Smooth muscle cell (in vitro differentiated cells): ENCODE data around the gene RYR3. TPM values are rescaled to one million over a fixed set of nuclear protein-coding genes. Genes with fewer than 3 reads are reported as not detected.

ENCODE experiments used
- DNase-seq: peaks from one replicate; lab custom pipeline; 2025; ENCODE audit not compliant: unreplicated experiment; lab: John Stamatoyannopoulos, UW
- H2AFZ ChIP-seq: fragments of 200-600 bp; sonication (generic); 2 replicates; pipeline ENCODE4 v1.6.0; 2016; ENCODE audit warnings: antibody characterized with exemption, low read depth, mild to moderate bottlenecking
- H3F3A ChIP-seq: fragments of 200-600 bp; sonication (generic); 2 replicates; pipeline ENCODE4 v1.6.0; 2017; ENCODE audit warnings: antibody characterized with exemption, low read depth
- H3K27ac ChIP-seq: fragments of 200-600 bp; sonication (generic); 2 replicates; pipeline ENCODE4 v1.5.1; 2016; ENCODE audit warnings: low read depth, mild to moderate bottlenecking
- H3K27me3 ChIP-seq: fragments of 200-600 bp; sonication (generic); 2 replicates; pipeline ENCODE4 v1.6.1; 2016; ENCODE audit warnings: low read depth, mild to moderate bottlenecking
- H3K36me3 ChIP-seq: fragments of 200-600 bp; sonication (generic); 2 replicates; pipeline ENCODE4 v1.5.1; 2016; ENCODE audit warnings: low read depth
- H3K4me1 ChIP-seq: fragments of 200-600 bp; sonication (generic); 2 replicates; pipeline ENCODE4 v1.5.1; 2016; ENCODE audit warnings: low read depth
- H3K4me2 ChIP-seq: fragments of 200-600 bp; sonication (generic); 2 replicates; pipeline ENCODE4 v1.6.0; 2016; ENCODE audit warnings: mild to moderate bottlenecking
- H3K4me3 ChIP-seq: fragments of 200-600 bp; sonication (generic); 2 replicates; pipeline ENCODE4 v1.5.1; 2016; ENCODE audit warnings: mild to moderate bottlenecking
- H3K79me2 ChIP-seq: fragments of 200-600 bp; sonication (generic); 2 replicates; pipeline ENCODE4 v1.6.0; 2016; ENCODE audit warnings: low read depth, mild to moderate bottlenecking
- H3K9ac ChIP-seq: fragments of 200-600 bp; sonication (generic); 2 replicates; pipeline ENCODE4 v1.6.0; 2016; ENCODE audit warnings: low read depth
- H3K9me3 ChIP-seq: fragments of 200-600 bp; sonication (generic); replicated peaks from 2 replicates; pipeline ENCODE4 v1.5.1; 2016; ENCODE audit warnings: low read depth
- H4K20me1 ChIP-seq: fragments of 200-600 bp; sonication (generic); 2 replicates; pipeline ENCODE4 v1.6.0; 2016; ENCODE audit warnings: low read depth
- CTCF ChIP-seq: fragments of 200-600 bp; sonication (generic); IDR thresholded peaks from 2 replicates; pipeline ENCODE4 v1.5.1; 2017; ENCODE audit warnings: borderline replicate concordance, mild to moderate bottlenecking, antibody characterized with exemption; ENCODE audit not compliant: insufficient read depth, poor library complexity, severe bottlenecking
- WGBS: methylation state at CpG from one replicate; pipeline ENCODE4 v1.1.7; 2016; ENCODE audit warnings: low lambda C conversion rate; 5-methylcytosine and 5-hydroxymethylcytosine counted together
- polyA plus RNA-seq: library from polyadenylated mRNA; unstranded; fragments of >200 nt; fragmentation: Nextera tagmentation; extraction: Ambion mirVana; gene quantifications from 2 replicates; pipeline ENCODE4 v1.2.1, GENCODE V29; 2016
- total RNA-seq: library from RNA; depleted of rRNA; stranded (reverse); fragments of >200 nt; gene quantifications from 2 replicates; pipeline ENCODE4 v1.2.3, GENCODE V29; 2014

RYR3 gene
- total and polyA plus RNA-seq, 2 experiments from 2014 or later, result 0.23 to 6.2 TPM

- H4K20me1 ChIP-seq, result no peaks in the 10 kb centered on the region
Measured at GRCh38 chr15:33296050-33296449, 14.7 kb upstream of the RYR3 start.

GRCh38 chr15:33296856-33297255, 13.9 kb upstream of the RYR3 start:
- Histone ChIP-seq H3K27ac (peak overlapping the region; percentile 81), H3K4me2 (no peak overlapping the region), H3K9ac (no peak overlapping the region), H4K20me1 (no peaks in the 10 kb centered on the region), H3K9me3 (no peaks in the 10 kb centered on the region), H3K4me3 (no peak overlapping the region), H2AFZ (no peak overlapping the region), H3K27me3 (no peaks in the 10 kb centered on the region), H3K79me2 (no peaks in the 10 kb centered on the region), H3K4me1 (no peaks in the 10 kb centered on the region), H3K36me3 (no peaks in the 10 kb centered on the region), H3F3A (no peaks in the 10 kb centered on the region)
- WGBS, result 51% methylated on average over 2 of the region's 2 CpGs
- no peak for DNase-seq
- TF ChIP-seq CTCF, result no peak

More at GRCh38 chr15:33296050-33296449, 14.7 kb upstream of the RYR3 start:
- H3K4me2 ChIP-seq, result no peak overlapping the region
- H3K27me3 ChIP-seq, result no peaks in the 10 kb centered on the region
- H3F3A ChIP-seq, result no peaks in the 10 kb centered on the region
- H3K27ac ChIP-seq, result no peak overlapping the region
- H3K4me1 ChIP-seq, result no peaks in the 10 kb centered on the region
- H2AFZ ChIP-seq, result no peak overlapping the region
- H3K79me2 ChIP-seq, result no peaks in the 10 kb centered on the region
- H3K9ac ChIP-seq, result no peak overlapping the region
- no peak for TF ChIP-seq CTCF
- H3K36me3 ChIP-seq, result no peaks in the 10 kb centered on the region
- H3K9me3 ChIP-seq, result no peaks in the 10 kb centered on the region
- no peak overlapping the region for H3K4me3 ChIP-seq
- no peak for DNase-seq

GRCh38 chr15:33298631-33299030, 12.1 kb upstream of the RYR3 start:
- Histone ChIP-seq H3K36me3 (no peaks in the 10 kb centered on the region), H3K4me1 (no peaks in the 10 kb centered on the region), H4K20me1 (no peaks in the 10 kb centered on the region), H3K9ac (peak overlapping the region; percentile 4), H3K9me3 (no peaks in the 10 kb centered on the region), H2AFZ (no peak overlapping the region), H3F3A (no peaks in the 10 kb centered on the region), H3K27ac (peak overlapping the region; percentile 81), H3K4me2 (no peak overlapping the region), H3K27me3 (no peaks in the 10 kb centered on the region), H3K4me3 (no peak overlapping the region), H3K79me2 (no peaks in the 10 kb centered on the region)
- no peak for DNase-seq
- no peak for TF ChIP-seq CTCF
- 53% methylated on average over 4 of the region's 4 CpGs for WGBS

GRCh38 chr15:33304924-33305323, 5.8 kb upstream of the RYR3 start:
- DNase-seq, result no peak
- H3K79me2 ChIP-seq, result no peaks in the 10 kb centered on the region

More at GRCh38 chr15:33304924-33305323, 5.8 kb upstream of the RYR3 start:
- Histone ChIP-seq H3K4me3 (no peak overlapping the region), H3K27me3 (peaks cover 12% of the 10 kb centered on the region), H3F3A (no peaks in the 10 kb centered on the region), H3K9ac (no peak overlapping the region), H4K20me1 (no peaks in the 10 kb centered on the region), H3K4me1 (no peaks in the 10 kb centered on the region), H2AFZ (no peak overlapping the region), H3K27ac (no peak overlapping the region), H3K36me3 (no peaks in the 10 kb centered on the region), H3K9me3 (no peaks in the 10 kb centered on the region), H3K4me2 (no peak overlapping the region)
- no peak for TF ChIP-seq CTCF
- WGBS, result 74% methylated on average over 5 of the region's 5 CpGs
